ENCODE results near the gene KDM7A.

KDM7A gene

DNA sequence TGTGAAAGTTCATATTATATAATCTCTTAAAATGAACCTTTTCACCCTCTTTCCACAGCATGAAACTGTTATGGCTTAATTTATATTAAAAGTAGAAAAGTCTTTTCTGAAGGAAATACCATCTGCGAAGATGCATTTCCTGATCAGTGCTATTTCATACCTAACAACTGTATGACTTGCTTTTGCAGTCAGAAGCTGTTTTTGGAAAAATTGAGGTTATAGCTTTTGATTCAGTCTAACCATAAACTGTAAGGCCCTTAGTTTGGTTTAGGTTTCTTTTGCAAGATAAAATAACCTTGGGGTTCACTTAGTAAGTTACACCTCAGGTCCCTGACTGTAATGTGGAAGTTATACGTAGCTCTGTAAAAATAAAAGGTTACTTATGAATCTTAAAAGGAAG is 91.3 kb downstream of the KDM7A start:
- in situ Hi-C loops (cut with MboI; ENCODE audit: low sequenced_read_pairs): no loop called here

DNA sequence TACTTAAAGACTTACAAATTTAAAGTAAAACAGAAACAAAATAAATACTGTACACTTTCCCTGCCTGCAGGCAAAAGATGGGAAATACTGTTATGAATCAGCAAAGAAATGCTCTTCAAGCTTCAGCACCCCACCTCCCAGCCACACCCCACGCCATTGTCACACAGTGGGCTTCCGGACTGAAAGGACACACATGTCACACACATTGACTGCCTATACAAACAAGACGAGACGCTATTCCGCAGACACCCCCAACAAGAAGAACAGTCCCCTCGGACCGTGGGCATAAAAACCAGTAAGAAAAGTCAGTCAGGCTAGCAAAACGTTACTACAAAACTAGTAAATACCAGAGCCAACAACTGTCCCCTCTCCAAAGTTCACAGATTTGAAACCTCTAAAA is 91.8 kb downstream of the KDM7A start:
- in situ Hi-C loops (cut with MboI; ENCODE audit: low sequenced_read_pairs): no loop called here

DNA sequence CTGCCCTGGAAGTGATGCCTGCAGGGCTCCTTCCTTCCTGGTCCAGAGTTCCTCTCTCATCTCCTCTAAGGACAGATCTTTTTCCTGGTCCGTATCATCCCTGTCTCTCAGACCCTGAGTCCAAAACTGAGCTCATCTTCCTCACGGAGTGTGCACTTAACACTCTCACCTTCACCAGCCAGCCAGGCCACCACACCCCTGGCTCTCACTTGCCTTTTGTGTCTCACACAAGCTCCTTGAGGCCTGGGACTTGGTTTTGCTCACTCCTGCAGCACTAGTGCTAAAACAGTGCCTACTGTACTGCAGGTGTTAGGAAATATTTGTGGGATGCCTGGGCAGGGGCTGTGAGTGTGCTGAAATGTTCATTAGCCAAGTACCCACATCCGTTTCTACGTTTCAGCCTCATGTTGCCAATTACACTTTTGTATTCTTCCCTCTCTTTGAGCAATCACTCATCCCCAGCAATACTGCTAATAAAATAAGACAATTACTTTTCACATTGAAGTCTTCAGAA is 92.6 kb downstream of the KDM7A start:
- in situ Hi-C loops (cut with MboI; ENCODE audit: low sequenced_read_pairs): no loop called here

DNA sequence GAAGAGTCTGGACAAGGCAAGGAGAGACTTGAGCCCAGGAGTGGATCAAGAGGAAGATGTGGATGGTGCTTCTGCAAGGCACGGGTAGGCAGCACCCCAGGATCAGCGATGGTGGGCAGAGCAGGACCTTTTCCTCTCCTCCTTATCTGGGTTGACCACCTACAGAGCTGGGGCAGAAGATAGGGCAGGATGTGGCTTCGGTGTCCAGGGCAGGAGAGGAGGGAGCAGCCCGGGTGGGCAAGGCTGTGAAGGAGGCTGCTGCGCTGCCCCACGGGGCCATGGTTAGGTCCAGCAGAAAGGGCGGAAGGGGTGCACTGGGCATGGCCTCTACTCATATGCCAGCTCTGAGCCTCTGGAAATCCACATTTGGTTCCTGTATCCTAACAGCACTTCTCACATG is 94.0 kb downstream of the KDM7A start:
- in situ Hi-C loops (cut with MboI; ENCODE audit: low sequenced_read_pairs): no loop called here

- in situ Hi-C loops (cut with MboI; ENCODE audit: low sequenced_read_pairs): no loop called here
These were observed 94.9 kb downstream of the KDM7A start for GRCh38 chr7:140081774-140082425.

GRCh38 chr7:140080919-140081318 is 95.9 kb downstream of the KDM7A start:
- in situ Hi-C loops (cut with MboI; ENCODE audit: low sequenced_read_pairs): no loop called here

DNA sequence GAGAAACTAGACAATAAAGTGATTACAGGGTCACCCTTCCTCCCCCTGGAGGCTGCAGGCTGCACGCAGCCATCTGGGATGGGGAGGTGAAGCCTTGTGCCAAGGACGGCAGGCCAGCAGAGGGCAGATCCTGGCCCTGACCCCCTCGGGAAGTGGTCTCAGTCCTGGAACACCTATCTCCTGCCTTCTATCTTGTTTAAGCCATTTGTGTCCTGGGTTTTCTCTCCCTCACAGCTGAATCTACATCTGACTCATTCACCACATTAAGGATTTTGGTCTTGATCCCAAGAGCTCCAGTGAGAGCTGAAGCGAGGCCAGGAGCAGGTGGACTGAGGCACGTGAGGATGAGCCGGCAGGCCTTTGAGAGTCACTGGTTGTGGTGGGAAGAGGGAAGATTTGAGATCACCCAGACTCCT is 97.7 kb downstream of the KDM7A start:
- in situ Hi-C loops (cut with MboI; ENCODE audit: low sequenced_read_pairs): no loop called here

DNA sequence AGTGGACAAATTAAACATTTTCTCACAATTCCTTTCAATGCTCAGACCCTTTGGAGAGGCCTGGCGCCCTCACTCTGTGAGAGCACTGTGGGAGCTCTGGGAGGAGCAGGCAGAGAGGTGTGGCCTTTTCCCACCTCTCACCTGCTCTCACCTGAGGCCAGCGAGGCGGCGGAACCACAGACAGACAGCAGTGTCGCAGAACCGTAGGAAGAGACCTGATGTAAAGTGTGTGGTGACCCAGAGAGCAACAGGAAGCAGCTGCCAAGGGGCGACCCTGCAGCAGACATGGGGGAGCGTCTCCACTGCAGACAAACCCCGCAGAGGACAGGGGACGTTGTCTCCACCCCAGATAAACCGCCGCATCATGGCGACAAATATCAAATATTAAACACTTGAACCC is 98.4 kb downstream of the KDM7A start:
- in situ Hi-C loops (cut with MboI; ENCODE audit: low sequenced_read_pairs): no loop called here

- in situ Hi-C loops (cut with MboI; ENCODE audit: low sequenced_read_pairs): no loop called here
These were observed 102.0 kb downstream of the KDM7A start for GRCh38 chr7:140074780-140075179.

- in situ Hi-C loops (cut with MboI; ENCODE audit: low sequenced_read_pairs): no loop called here
These were observed 106.2 kb downstream of the KDM7A start for GRCh38 chr7:140070546-140070945.

- in situ Hi-C loops (cut with MboI; ENCODE audit: low sequenced_read_pairs): no loop called here
These were observed 107.4 kb downstream of the KDM7A start for GRCh38 chr7:140069298-140069949.

DNA sequence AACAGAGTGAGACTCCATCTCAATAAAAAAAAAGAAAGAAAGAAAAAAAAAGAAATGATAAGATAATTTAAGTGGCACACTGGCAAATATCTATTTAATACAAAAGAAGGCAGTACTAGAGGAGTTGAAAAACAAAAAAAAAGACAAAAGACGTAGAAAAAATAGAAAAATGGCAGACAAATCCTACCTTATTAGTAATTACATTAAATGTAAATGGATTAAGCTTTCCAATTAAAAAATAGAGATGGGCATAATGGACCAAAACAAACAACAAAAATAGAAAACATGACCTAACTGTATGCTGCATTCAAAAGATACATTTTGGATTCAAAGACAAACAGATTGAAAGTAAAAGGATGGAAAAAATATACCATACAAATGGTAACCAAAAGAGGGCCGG is 108.8 kb downstream of the KDM7A start:
- in situ Hi-C loops (cut with MboI; ENCODE audit: low sequenced_read_pairs): no loop called here

DNA sequence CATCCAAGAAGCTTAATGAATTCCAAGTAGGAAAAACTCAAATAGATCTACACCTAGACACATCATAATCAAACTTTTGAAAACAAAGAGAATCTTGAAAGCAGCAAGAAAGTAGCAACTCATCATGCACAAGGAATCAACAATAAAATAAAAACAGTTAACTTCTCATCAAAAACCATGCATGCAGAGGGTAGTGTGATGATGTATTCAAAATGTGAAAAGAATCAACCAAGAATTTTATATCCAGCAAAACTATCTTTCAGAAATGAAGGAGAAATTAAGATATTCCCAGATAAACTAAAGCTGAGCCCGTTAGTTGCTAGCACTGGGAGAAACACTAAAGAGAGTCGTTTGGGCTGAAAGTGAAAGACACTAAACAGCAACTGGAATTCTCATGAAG is 109.7 kb downstream of the KDM7A start:
- in situ Hi-C loops (cut with MboI; ENCODE audit: low sequenced_read_pairs): no loop called here

DNA sequence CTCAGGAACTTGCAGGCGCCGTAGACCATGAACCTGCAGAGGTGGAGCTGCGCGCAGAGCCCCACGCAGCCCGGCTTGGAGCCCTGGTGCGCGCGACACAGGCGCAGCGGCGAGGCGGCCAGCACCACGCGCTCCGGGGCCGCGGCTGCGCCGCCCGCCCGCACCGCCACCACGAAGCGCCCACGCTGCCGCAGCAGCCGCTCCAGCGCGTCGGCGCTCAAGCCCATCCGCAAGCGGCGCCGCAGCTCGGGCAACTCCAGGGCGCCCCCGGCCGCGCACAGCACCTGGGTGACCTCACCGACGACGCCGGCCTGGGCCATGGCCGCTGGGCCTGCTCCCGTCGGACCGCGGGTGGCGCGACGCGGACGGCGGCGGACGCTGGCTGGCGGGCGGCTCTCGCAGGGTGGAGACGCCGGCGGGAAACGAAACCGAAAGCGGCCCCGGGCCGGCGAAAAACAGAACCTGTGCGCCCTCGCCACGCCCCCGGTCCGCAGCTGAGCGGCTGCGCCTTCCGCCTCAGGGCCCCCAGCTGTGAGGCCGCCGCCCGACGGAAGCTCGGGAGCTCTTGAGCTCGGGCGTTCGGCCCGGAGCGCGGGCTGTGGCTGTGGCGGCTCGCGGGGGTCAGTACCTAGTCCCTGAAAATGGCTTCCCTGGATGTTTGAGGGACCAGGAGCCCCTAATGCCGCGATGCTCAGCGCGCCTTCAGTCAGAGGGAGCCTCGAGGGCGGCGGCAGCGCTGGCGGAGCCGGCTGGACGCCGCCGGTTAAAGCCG is 114.1 kb downstream of the KDM7A start, which contains the start of gene PARP12:
Gene PARP12 (minus strand): TSS at position 424 of the 772 bp plus-strand sequence. CDS start 104 bp downstream, at position 320.
- in situ Hi-C loops (cut with MboI; ENCODE audit: low sequenced_read_pairs): no loop called here

- in situ Hi-C loops (cut with MboI; ENCODE audit: low sequenced_read_pairs): no loop called here
These were observed 114.7 kb downstream of the KDM7A start for GRCh38 chr7:140062118-140062527.

- in situ Hi-C loops (cut with MboI; ENCODE audit: low sequenced_read_pairs): no loop called here
These were observed 115.2 kb downstream of the KDM7A start for GRCh38 chr7:140061607-140061930.

DNA sequence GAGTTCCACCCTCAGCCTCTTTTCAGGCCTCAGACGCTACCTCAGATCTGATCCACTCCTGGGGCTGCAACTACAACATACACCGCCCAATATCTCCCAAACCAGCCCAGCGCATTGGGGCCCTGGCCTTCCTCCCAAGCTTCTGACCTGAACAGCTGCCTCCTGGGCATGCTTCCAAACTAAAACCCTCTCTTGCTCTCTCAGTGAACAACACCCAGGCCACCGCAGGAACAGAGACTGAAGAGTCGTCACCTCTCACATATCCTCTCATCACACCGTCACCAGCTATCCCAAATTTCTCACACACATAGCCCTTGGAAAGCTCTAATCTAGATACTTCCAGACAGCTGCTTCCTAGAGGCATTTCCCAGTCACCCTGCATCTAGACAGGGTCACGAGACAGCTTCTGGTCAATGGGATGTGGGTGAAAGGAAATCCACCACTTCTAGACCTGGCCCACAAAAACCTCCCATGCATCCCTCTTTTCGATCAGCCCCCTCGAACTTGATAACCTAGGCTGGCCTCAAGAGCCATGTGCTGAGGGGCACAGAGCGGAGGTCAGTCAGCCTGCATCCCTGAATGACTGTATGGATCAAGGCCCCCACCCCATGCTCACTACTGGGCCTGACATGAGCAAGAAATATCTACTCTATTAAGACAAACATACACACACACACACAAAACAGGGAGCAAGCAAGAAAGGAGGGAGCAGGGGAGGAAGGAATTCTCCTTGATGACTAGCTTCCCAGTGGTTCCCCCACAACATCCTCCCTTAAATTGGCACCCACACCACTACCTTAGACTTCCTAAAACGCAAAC is 115.8 kb downstream of the KDM7A start:
- in situ Hi-C loops (cut with MboI; ENCODE audit: low sequenced_read_pairs): no loop called here

DNA sequence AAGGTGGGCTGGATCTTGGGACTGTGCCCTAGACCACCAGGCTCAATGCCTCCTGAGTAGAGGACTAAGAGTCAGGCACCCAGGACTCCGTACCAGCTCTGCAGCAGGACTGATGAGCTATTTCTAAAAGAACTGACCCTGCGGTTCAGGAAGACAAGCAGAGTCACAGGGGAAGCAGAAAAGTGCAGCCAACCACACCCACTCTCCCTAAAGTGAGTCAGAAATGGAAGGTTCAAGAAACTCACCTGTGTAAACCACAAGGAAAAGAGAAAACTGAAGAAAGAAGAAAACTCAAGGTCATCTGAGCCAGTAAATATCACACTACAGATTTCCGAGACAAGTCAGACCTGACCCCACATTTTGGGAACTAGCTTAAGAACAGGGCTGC is 116.5 kb downstream of the KDM7A start:
- in situ Hi-C loops (cut with MboI; ENCODE audit: low sequenced_read_pairs): no loop called here

DNA sequence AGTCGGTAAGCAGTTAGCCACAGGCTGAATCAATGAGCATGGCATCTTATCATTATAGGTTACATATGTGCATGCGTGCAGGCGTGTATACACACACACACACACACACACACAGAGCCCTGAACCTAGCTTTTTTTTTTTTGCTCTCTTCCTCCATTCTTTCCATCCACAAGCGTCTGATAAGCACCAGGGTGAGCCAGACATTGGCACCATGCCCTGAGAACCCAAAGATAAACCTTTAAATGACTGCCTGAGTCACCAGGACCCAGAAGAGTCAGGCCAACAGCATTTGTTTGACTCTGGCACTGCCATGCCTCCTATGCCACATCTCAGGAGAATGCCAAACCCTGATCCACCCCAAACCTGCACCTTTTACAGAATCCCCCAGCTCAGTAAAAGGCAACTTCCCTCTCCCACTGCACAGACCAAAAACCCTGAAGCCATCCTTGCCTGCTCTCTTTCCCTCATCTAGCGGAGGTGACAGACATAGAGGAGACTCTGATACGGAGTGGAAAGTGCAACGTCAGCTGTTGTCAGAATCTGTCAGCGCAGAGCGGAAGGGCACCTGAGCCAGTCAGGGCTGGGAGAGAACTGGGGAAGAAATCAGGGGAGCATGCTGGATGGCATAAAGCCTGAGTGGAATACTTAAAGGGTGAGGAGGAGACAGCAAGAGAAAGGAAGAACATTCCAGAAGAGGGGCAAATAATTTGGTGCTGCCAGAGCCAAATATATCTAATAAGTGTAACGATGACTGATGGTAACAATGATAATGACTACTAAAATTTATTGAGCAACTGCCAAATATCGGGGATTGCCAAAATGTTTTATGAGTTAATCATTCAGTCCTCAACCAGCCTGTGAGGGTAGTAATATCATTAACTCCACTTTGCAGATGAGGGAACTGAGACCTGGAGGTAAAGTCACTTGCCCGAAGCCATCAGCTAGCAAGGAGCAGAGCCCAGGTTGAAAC is 117.2 kb downstream of the KDM7A start:
- in situ Hi-C loops (cut with MboI; ENCODE audit: low sequenced_read_pairs): no loop called here

GRCh38 chr7:140058517-140058916 is 118.3 kb downstream of the KDM7A start:
- in situ Hi-C loops (cut with MboI; ENCODE audit: low sequenced_read_pairs): no loop called here
